Germinal center (tissue), 1 donor: ENCODE results near the gene LRGUK.
A peak's percentile ranks its signal among the peaks of the same experiment; 100 is the strongest.
"Not testable (repeated sequence)": the region's sequence is repeated elsewhere in the genome, so short reads cannot be mapped to it uniquely, and the experiment has no call there.

Source experiments
- DNase-seq: peaks from one replicate; pipeline ENCODE4 v3.0.0; 2012; ENCODE audit warnings: mixed read lengths, low spot score

The LRGUK gene

GRCh38 chr7:134126966-134127848 lies at the start of gene LRGUK:
Gene LRGUK (plus strand): TSS chr7:134127340. CDS start chr7:134127368, 28 bp downstream.
- peak; percentile 86 for DNase-seq

- not testable (repeated sequence) for DNase-seq
These were observed 49.6 kb upstream of the LRGUK start for GRCh38 chr7:134077560-134077959.

- no peak for DNase-seq
These were observed 48.1 kb upstream of the LRGUK start for GRCh38 chr7:134078991-134079390.

- no peak for DNase-seq
These were observed 45.4 kb upstream of the LRGUK start for GRCh38 chr7:134081695-134082094.

- no peak for DNase-seq
These were observed 43.2 kb upstream of the LRGUK start for GRCh38 chr7:134083766-134084487.

GRCh38 chr7:134084488-134085144 lies 42.5 kb upstream of the LRGUK start:
- peak; percentile 16 for DNase-seq

GRCh38 chr7:134085311-134085710 lies 41.8 kb upstream of the LRGUK start:
- no peak for DNase-seq

GRCh38 chr7:134086998-134087735 lies 40.0 kb upstream of the LRGUK start:
- DNase-seq: no peak

GRCh38 chr7:134088199-134088598 lies 38.9 kb upstream of the LRGUK start:
- DNase-seq: no peak

GRCh38 chr7:134089446-134089845 lies 37.7 kb upstream of the LRGUK start:
- DNase-seq: no peak

GRCh38 chr7:134098072-134098471 lies 29.1 kb upstream of the LRGUK start:
- no peak for DNase-seq

- DNase-seq: no peak
These were observed 25.4 kb upstream of the LRGUK start for GRCh38 chr7:134101716-134102115.

GRCh38 chr7:134104166-134104565 lies 23.0 kb upstream of the LRGUK start:
- DNase-seq: no peak

- no peak for DNase-seq
These were observed 21.3 kb upstream of the LRGUK start for GRCh38 chr7:134105841-134106240.

- DNase-seq: no peak
These were observed 18.3 kb upstream of the LRGUK start for GRCh38 chr7:134108802-134109201.

GRCh38 chr7:134113655-134114054 lies 13.5 kb upstream of the LRGUK start:
- no peak for DNase-seq

GRCh38 chr7:134114992-134115391 lies 12.1 kb upstream of the LRGUK start:
- DNase-seq: no peak

- no peak for DNase-seq
These were observed 6.7 kb upstream of the LRGUK start for GRCh38 chr7:134120405-134120804.

- DNase-seq: no peak
These were observed 5.5 kb upstream of the LRGUK start for GRCh38 chr7:134121632-134122139.

GRCh38 chr7:134122980-134123379 lies 4.2 kb upstream of the LRGUK start:
- DNase-seq: no peak

- no peak for DNase-seq
These were observed 994 bp upstream of the LRGUK start for GRCh38 chr7:134126146-134126545.

- DNase-seq: no peak
These were observed 559 bp upstream of the LRGUK start for GRCh38 chr7:134126596-134126965.
